H1 (cell line): ENCODE data around the gene CNPY4. TPM values are rescaled to one million over a fixed set of nuclear protein-coding genes. Genes with fewer than 3 reads are reported as not detected.

ENCODE experiments used
- CTCF ChIA-PET: fragments of 300-600 bp; sonication (Branson Sonifier 250); formaldehyde crosslinking; loops from one replicate; lab custom pipeline; 2021; ENCODE audit not compliant: partially characterized antibody; lab: Charles Lee
- POLR2A ChIA-PET: fragments of 300-600 bp; sonication (Branson Sonifier 250); formaldehyde crosslinking; loops from one replicate; lab custom pipeline; 2021; ENCODE audit warnings: inconsistent platforms; ENCODE audit not compliant: partially characterized antibody; lab: Charles Lee
- DNase-seq, 2 experiments: peaks; one replicate each; pipeline versions ENCODE4 v3.0.0 to v3.0.0-alpha.2; 2010 to 2022; ENCODE audit warnings: low spot score in 2 of 2, low read depth in 1 of 2, mixed read lengths in 1 of 2
- FAIRE-seq: peaks from 2 replicates; lab custom pipeline; 2011; peaks lifted over from hg19 to GRCh38; lab: Jason Lieb, UNC
- H2AFZ ChIP-seq: 2 replicates; pipeline ENCODE4 v1.8.1; 2012; ENCODE audit warnings: low read length, inconsistent platforms
- H2AK5ac ChIP-seq: 2 replicates; pipeline ENCODE4 v1.6.1; 2013; ENCODE audit warnings: low read depth, low read length
- H2BK120ac ChIP-seq: replicated peaks from 2 replicates; pipeline ENCODE3; 2013; ENCODE audit warnings: low read depth, low read length, inconsistent platforms
- H2BK12ac ChIP-seq: 2 replicates; pipeline ENCODE4 v1.6.1; 2013; ENCODE audit warnings: low read depth, low read length
- H2BK15ac ChIP-seq: 2 replicates; pipeline ENCODE4 v1.6.1; 2013; ENCODE audit warnings: low read length
- H2BK20ac ChIP-seq: 2 replicates; pipeline ENCODE4 v1.6.1; 2013; ENCODE audit warnings: low read length
- H2BK5ac ChIP-seq: 2 replicates; pipeline ENCODE4 v1.6.1; 2013; ENCODE audit warnings: low read depth, low read length
- H3K14ac ChIP-seq: 2 replicates; pipeline ENCODE4 v1.6.1; 2013; ENCODE audit warnings: inconsistent platforms; ENCODE audit not compliant: insufficient read length
- H3K18ac ChIP-seq: 2 replicates; pipeline ENCODE4 v1.6.1; 2013; ENCODE audit warnings: low read length; ENCODE audit errors: extremely low read depth
- H3K23ac ChIP-seq: 2 replicates; pipeline ENCODE4 v1.6.1; 2013; ENCODE audit warnings: inconsistent platforms; ENCODE audit not compliant: insufficient read length
- H3K23me2 ChIP-seq: 2 replicates; pipeline ENCODE4 v1.6.1; 2013; ENCODE audit warnings: low read depth, low read length
- H3K27ac ChIP-seq: 2 replicates; pipeline ENCODE4 v1.6.1; 2011; ENCODE audit warnings: low read depth, low read length, inconsistent platforms
- H3K27me3 ChIP-seq, 4 experiments: replicated peaks in 1 of 4; 1 replicate in 1 of 4; 2 replicates in 3 of 4; pipeline versions ENCODE4 v1.6.1 to v1.8.1; 2011 to 2013; ENCODE audit warnings: low read length in 3 of 4, mild to moderate bottlenecking in 3 of 4, inconsistent platforms in 2 of 4, mixed read lengths in 2 of 4, moderate library complexity in 1 of 4; ENCODE audit not compliant: control insufficient read depth in 3 of 4, insufficient read depth in 3 of 4; ENCODE audit errors: extremely low read depth in 1 of 4
- H3K36me3 ChIP-seq, 4 experiments: 2 replicates each; pipeline versions ENCODE4 v1.6.1 to v1.8.1; 2011 to 2013; ENCODE audit warnings: mild to moderate bottlenecking in 4 of 4, low read length in 3 of 4, moderate library complexity in 2 of 4, control low read depth in 1 of 4, inconsistent platforms in 1 of 4; ENCODE audit not compliant: insufficient read depth in 4 of 4, control insufficient read depth in 2 of 4
- H3K4ac ChIP-seq: replicated peaks from 2 replicates; pipeline ENCODE3; 2013; ENCODE audit warnings: low read length, low read depth, mixed read lengths, inconsistent platforms; ENCODE audit not compliant: insufficient read length
- H3K4me1 ChIP-seq, 4 experiments: replicated peaks in 1 of 4; 1 replicate in 1 of 4; 2 replicates in 3 of 4; pipeline versions ENCODE4 v1.6.1 to v1.8.1; 2011 to 2013; ENCODE audit warnings: low read length in 3 of 4, inconsistent platforms in 2 of 4, mixed read lengths in 1 of 4; ENCODE audit not compliant: insufficient read depth in 4 of 4, control insufficient read depth in 3 of 4
- H3K4me2 ChIP-seq, 2 experiments: 2 replicates each; pipeline versions ENCODE4 v1.6.1 to v1.8.1; 2011 to 2013; ENCODE audit warnings: low read depth in 2 of 2, low read length in 2 of 2, control low read depth in 1 of 2, inconsistent platforms in 1 of 2, mild to moderate bottlenecking in 1 of 2; ENCODE audit not compliant: insufficient read depth in 1 of 2
- H3K4me3 ChIP-seq, 4 experiments: fragments of 200-600, 300-600 bp in 1 of 4; sonication (generic), shearing (Covaris generic), sonication (Bioruptor Twin) in 1 of 4; 2 replicates each; pipeline versions ENCODE4 v1.5.1 to v1.8.1; 2011 to 2016; ENCODE audit warnings: low read length in 4 of 4, low read depth in 3 of 4, control low read depth in 2 of 4, inconsistent platforms in 2 of 4, mild to moderate bottlenecking in 2 of 4, mixed read lengths in 1 of 4, moderate library complexity in 1 of 4; ENCODE audit not compliant: insufficient read depth in 2 of 4; ENCODE audit errors: extremely low read depth in 1 of 4
- H3K56ac ChIP-seq: replicated peaks from 2 replicates; pipeline ENCODE3; 2013; ENCODE audit warnings: low read depth, mild to moderate bottlenecking, mixed read lengths, low read length, inconsistent platforms; ENCODE audit not compliant: insufficient read length
- H3K79me1 ChIP-seq: 2 replicates; pipeline ENCODE4 v1.6.1; 2013; ENCODE audit warnings: low read depth, low read length, control low read depth
- H3K79me2 ChIP-seq, 2 experiments: 2 replicates each; pipeline versions ENCODE4 v1.6.1 to v1.8.1; 2012 to 2013; ENCODE audit warnings: low read length in 2 of 2, mild to moderate bottlenecking in 2 of 2, inconsistent platforms in 1 of 2; ENCODE audit not compliant: insufficient read depth in 2 of 2, control insufficient read depth in 1 of 2
- H3K9ac ChIP-seq, 4 experiments: replicated peaks in 1 of 4; 1 replicate in 1 of 4; 2 replicates in 3 of 4; pipeline versions ENCODE4 v1.6.1 to v1.8.1; 2011 to 2013; ENCODE audit warnings: low read depth in 3 of 4, low read length in 3 of 4, control low read depth in 2 of 4, mild to moderate bottlenecking in 2 of 4, moderate library complexity in 2 of 4, inconsistent platforms in 1 of 4; ENCODE audit errors: extremely low read depth in 1 of 4
- H3K9me3 ChIP-seq, 2 experiments: 2 replicates each; pipeline versions ENCODE4 v1.6.1 to v1.8.1; 2012 to 2013; ENCODE audit warnings: mild to moderate bottlenecking in 2 of 2, moderate library complexity in 2 of 2, control low read depth in 1 of 2, inconsistent platforms in 1 of 2, low read depth in 1 of 2, low read length in 1 of 2, mixed read lengths in 1 of 2; ENCODE audit not compliant: insufficient read depth in 2 of 2
- H4K20me1 ChIP-seq, 2 experiments: replicated peaks in 1 of 2; 2 replicates each; pipeline versions ENCODE3 to v1.8.1; 2011 to 2013; ENCODE audit warnings: inconsistent platforms in 2 of 2, low read length in 2 of 2, mild to moderate bottlenecking in 1 of 2; ENCODE audit not compliant: insufficient read depth in 2 of 2, control insufficient read depth in 1 of 2
- H4K5ac ChIP-seq: 2 replicates; pipeline ENCODE4 v1.6.1; 2013; ENCODE audit warnings: low read length, low read depth, mixed read lengths, inconsistent platforms; ENCODE audit not compliant: insufficient read length
- H4K8ac ChIP-seq: 2 replicates; pipeline ENCODE4 v1.8.0; 2013; ENCODE audit warnings: mild to moderate bottlenecking, moderate library complexity, low read length, inconsistent platforms; ENCODE audit not compliant: insufficient read depth; ENCODE audit errors: extremely low read depth
- H4K91ac ChIP-seq: replicated peaks from 2 replicates; pipeline ENCODE3; 2013; ENCODE audit warnings: low read length, mixed read lengths, inconsistent platforms; ENCODE audit not compliant: insufficient read length
- CBX5 ChIP-seq: fragments of 300-800, 300-1000 bp; sonication (generic); IDR thresholded peaks from 2 replicates; pipeline ENCODE4 v1.7.1; 2016; ENCODE audit warnings: antibody characterized with exemption, low read length, low read depth
- CBX8 ChIP-seq: fragments of 300-800, 300-1000 bp; sonication (generic); IDR thresholded peaks from 2 replicates; pipeline ENCODE4 v1.7.1; 2016; ENCODE audit warnings: low read depth, low read length, borderline replicate concordance
- CEBPB ChIP-seq: IDR thresholded peaks from 2 replicates; pipeline ENCODE4 v1.6.1; 2012; ENCODE audit warnings: low read depth, low read length
- EZH2 ChIP-seq: fragments of 200-600 bp; sonication (generic); IDR thresholded peaks from 2 replicates; pipeline ENCODE4 v1.7.1; 2012; ENCODE audit warnings: low read depth, mild to moderate bottlenecking, moderate library complexity, low read length, inconsistent platforms; ENCODE audit not compliant: severe bottlenecking
- FOSL1 ChIP-seq: IDR thresholded peaks from 2 replicates; pipeline ENCODE4 v1.6.1; 2011; ENCODE audit warnings: mild to moderate bottlenecking, low read depth, low read length, moderate library complexity; ENCODE audit not compliant: insufficient read depth
- MAFK ChIP-seq: IDR thresholded peaks from 2 replicates; pipeline ENCODE4 v1.6.1; 2012; ENCODE audit warnings: low read depth, mild to moderate bottlenecking, improper control_type of control experiment, low read length
- POLR2AphosphoS5 ChIP-seq: IDR thresholded peaks from 2 replicates; pipeline ENCODE4 v1.6.1; 2011; ENCODE audit warnings: low read depth, low read length
- SAP30 ChIP-seq: fragments of 300-600 bp; sonication (generic); IDR thresholded peaks from 2 replicates; pipeline ENCODE4 v1.7.1; 2012; ENCODE audit warnings: low read length, moderate library complexity, mild to moderate bottlenecking, inconsistent platforms; ENCODE audit not compliant: insufficient read depth, insufficient replicate concordance
- WGBS, 2 experiments: shearing (Covaris generic) in 1 of 2; methylation state at CpG; one replicate each; pipeline versions ENCODE4 v1.1.6 to v1.1.7; 2013 to 2015; ENCODE audit warnings: low lambda C conversion rate in 2 of 2, mixed read lengths in 2 of 2, inconsistent platforms in 1 of 2, low coverage in 1 of 2, missing lambda C conversion rate in 1 of 2; ENCODE audit not compliant: insufficient replicate concordance in 2 of 2, insufficient coverage in 1 of 2, insufficient read length in 1 of 2; ENCODE audit errors: extremely low coverage in 1 of 2, missing lambda C conversion rate in 1 of 2; 5-methylcytosine and 5-hydroxymethylcytosine counted together
- polyA plus RNA-seq, 7 experiments: library from polyadenylated mRNA; depleted of rRNA in 3 of 7; stranded (reverse) in 5 of 7; unstranded in 2 of 7; fragments of >200 nt in 5 of 7; fragments of 200-250 nt in 2 of 7; gene quantifications; 1 replicate in 5 of 7; 2 replicates in 1 of 7; 4 replicates in 1 of 7; pipeline versions ENCODE4 v1.2.1 to v1.2.3, GENCODE V29; 2011 to 2013; ENCODE audit warnings: missing spikeins in 2 of 7, mixed read lengths in 2 of 7
- total RNA-seq: library from RNA; stranded (reverse); fragmentation: NEBNext Ultra II Directional; extraction: Animal tissue kit (Norgen Biotek cat#: 25700); gene quantifications from 2 replicates; pipeline ENCODE4 v1.2.1, GENCODE V29; 2021
- TF ChIP-seq, protein P1 (sequence below), 3 experiments: IDR thresholded peaks; 1 replicate in 2 of 3; 2 replicates in 1 of 3; pipeline versions ENCODE4 v1.5.1 to v1.6.1; 2011; ENCODE audit warnings: low read length in 3 of 3, mild to moderate bottlenecking in 3 of 3, inconsistent platforms in 2 of 3, low read depth in 1 of 3, moderate library complexity in 1 of 3; ENCODE audit not compliant: insufficient read depth in 1 of 3; ENCODE audit errors: control extremely low read depth in 1 of 3

The CNPY4 gene
- total and polyA plus RNA-seq, 2 of the 8 experiments (the other 6 are each of a cell fraction or from before 2014, with no cell fraction given), result 10.2 to 15.3 TPM

DNA sequence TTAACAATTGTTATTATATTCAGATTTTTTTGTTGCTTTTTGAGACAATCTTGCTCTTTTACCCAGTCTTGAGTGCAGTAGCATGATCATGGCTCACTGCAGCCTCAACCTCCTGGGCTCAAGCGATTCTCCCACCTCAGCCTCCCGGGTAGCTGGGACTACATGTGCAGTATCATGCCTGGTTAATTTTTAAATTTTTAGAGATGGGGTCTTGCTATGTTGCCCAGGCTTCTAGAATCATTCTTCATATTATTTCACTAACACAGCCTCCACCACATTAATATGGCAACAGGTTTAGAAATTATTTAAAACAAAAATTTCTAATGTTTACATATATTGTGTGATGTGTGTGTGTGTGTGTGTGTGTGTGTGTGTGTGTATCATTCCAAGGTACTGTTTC lies 27.8 kb downstream of the CNPY4 start:
- no peak overlapping the region for H3K23ac ChIP-seq
- H3K4me3 ChIP-seq, result no peak overlapping the region
- no peak overlapping the region for H3K9ac ChIP-seq
- no peak overlapping the region for H4K91ac ChIP-seq
- H4K5ac ChIP-seq, result no peak overlapping the region
- peaks cover 0 to 3% (median 1%) of the 10 kb centered on the region in 4 experiments; a peak in 3 of 8 replicates for H3K36me3 ChIP-seq
- no peak overlapping the region for H3K18ac ChIP-seq
- H3K9me3 ChIP-seq, result no peaks in the 10 kb centered on the region
- H3K4me2 ChIP-seq, result no peak overlapping the region
- no peak for TF ChIP-seq EZH2
- no peak for TF ChIP-seq CEBPB
- TF ChIP-seq POLR2AphosphoS5, result no peak
- no peak for TF ChIP-seq CBX8
- TF ChIP-seq FOSL1, result no peak
- no peak for TF ChIP-seq SAP30
- no peak for TF ChIP-seq MAFK
- TF ChIP-seq CBX5, result no peak
- TF ChIP-seq, protein P1, sequence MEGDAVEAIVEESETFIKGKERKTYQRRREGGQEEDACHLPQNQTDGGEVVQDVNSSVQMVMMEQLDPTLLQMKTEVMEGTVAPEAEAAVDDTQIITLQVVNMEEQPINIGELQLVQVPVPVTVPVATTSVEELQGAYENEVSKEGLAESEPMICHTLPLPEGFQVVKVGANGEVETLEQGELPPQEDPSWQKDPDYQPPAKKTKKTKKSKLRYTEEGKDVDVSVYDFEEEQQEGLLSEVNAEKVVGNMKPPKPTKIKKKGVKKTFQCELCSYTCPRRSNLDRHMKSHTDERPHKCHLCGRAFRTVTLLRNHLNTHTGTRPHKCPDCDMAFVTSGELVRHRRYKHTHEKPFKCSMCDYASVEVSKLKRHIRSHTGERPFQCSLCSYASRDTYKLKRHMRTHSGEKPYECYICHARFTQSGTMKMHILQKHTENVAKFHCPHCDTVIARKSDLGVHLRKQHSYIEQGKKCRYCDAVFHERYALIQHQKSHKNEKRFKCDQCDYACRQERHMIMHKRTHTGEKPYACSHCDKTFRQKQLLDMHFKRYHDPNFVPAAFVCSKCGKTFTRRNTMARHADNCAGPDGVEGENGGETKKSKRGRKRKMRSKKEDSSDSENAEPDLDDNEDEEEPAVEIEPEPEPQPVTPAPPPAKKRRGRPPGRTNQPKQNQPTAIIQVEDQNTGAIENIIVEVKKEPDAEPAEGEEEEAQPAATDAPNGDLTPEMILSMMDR (IDR thresholded peaks at IDR 0.05; ENCODE audit: control extremely low read depth in 1 of 3, insufficient read depth in 1 of 3, low read depth in 1 of 3, low read length in 3 of 3), result no peak
- H2AK5ac ChIP-seq, result no peak overlapping the region
- no peak overlapping the region for H2BK15ac ChIP-seq
- H3K4ac ChIP-seq, result no peak overlapping the region
- ChIA-PET CTCF (interaction anchor here (0.6 to 10.2 kb wide), 5 partner anchors 15 to 228 kb away, joined by 3 to 108 read pairs (median 5); no protein-coding TSS in a partner anchor), POLR2A (interaction anchor here (0.7 to 2.2 kb wide), 8 partner anchors 9 to 65 kb away, joined by 3 to 17 read pairs (median 5); partner anchors contain the start of genes AP4M1, MBLAC1 and MCM7)
- no peaks in the 10 kb centered on the region for H3K27me3 ChIP-seq
- H2BK12ac ChIP-seq, result no peak overlapping the region
- H2BK5ac ChIP-seq, result no peak overlapping the region
- peaks cover 0 to 1% of the 10 kb centered on the region in 2 experiments for H4K20me1 ChIP-seq
- DNase-seq, result no peak
- no peak overlapping the region for H2BK20ac ChIP-seq
- peaks cover 0 to 12% of the 10 kb centered on the region in 2 experiments; a peak in 2 of 4 replicates for H3K79me2 ChIP-seq
- no peak overlapping the region for H2AFZ ChIP-seq
- H2BK120ac ChIP-seq, result no peak overlapping the region
- no peak overlapping the region for H4K8ac ChIP-seq
- no peaks in the 10 kb centered on the region; the same call in 1 of the 2 replicates for H3K79me1 ChIP-seq
- no peak overlapping the region for H3K27ac ChIP-seq
- H3K14ac ChIP-seq, result no peak overlapping the region
- no peak for FAIRE-seq
- 96% methylated on average over 2 of the region's 2 CpGs; no CpG with 5 or more reads in 1 of the 2 experiments for WGBS, 2 experiments
- peaks cover 3% of the 10 kb centered on the region for H3K23me2 ChIP-seq
- peaks cover 0 to 4% (median under 1%) of the 10 kb centered on the region in 4 experiments; a peak in 2 of 7 replicates for H3K4me1 ChIP-seq
- H3K56ac ChIP-seq, result no peak overlapping the region
